Left lung (tissue), 10 donors: ENCODE results near the gene PREX1. TPM values are rescaled to one million over a fixed set of nuclear protein-coding genes. Genes with fewer than 3 reads are reported as not detected.

Source experiments
- ATAC-seq: fragments of 200-7000 bp; cut with Tn5 transposase; one replicate; pipeline ENCODE4 v1.9.1; 2020; ENCODE audit warnings: moderate library complexity
- DNase-seq, 4 donors: peaks; one replicate each; pipeline ENCODE4 v3.0.0-alpha.2; 2013 to 2020
- H3K27ac ChIP-seq, 2 donors: fragments of 200-600 bp; sonication (generic) in 1 of 2; one replicate each; pipeline versions ENCODE4 v1.5.0 to v1.8.0; 2020 to 2021
- H3K27me3 ChIP-seq, 2 donors: fragments of 200-600 bp; sonication (generic) in 1 of 2; one replicate each; pipeline versions ENCODE4 v1.5.0 to v1.8.0; 2020 to 2021
- H3K36me3 ChIP-seq, 2 donors: fragments of 200-600 bp; sonication (generic) in 1 of 2; one replicate each; pipeline versions ENCODE4 v1.5.0 to v1.8.0; 2020 to 2021
- H3K4me1 ChIP-seq, 2 donors: fragments of 200-600 bp; one replicate each; pipeline ENCODE4 v1.8.0; 2021
- H3K4me3 ChIP-seq, 2 donors: fragments of 200-600 bp; sonication (generic) in 1 of 2; one replicate each; pipeline versions ENCODE4 v1.5.0 to v1.8.0; 2020 to 2021; ENCODE audit warnings: mild to moderate bottlenecking in 1 of 2
- H3K9me3 ChIP-seq, 2 donors: fragments of 200-600 bp; sonication (generic) in 1 of 2; one replicate each; pipeline versions ENCODE4 v1.5.0 to v1.8.0; 2020 to 2021
- CTCF ChIP-seq, 2 donors: fragments of 200-600 bp; sonication (generic) in 1 of 2; IDR thresholded peaks; one replicate each; pipeline versions ENCODE4 v1.5.0 to v1.8.0; 2021; ENCODE audit warnings: antibody characterized with exemption in 2 of 2
- intact Hi-C, 2 donors: fragments of 100-400 bp; cut with DNase I; formaldehyde crosslinking; loops; one replicate each; pipeline versions ENCODE4 v1.11.2 to v1.14.2; 2022
- polyA plus RNA-seq, 6 donors: library from polyadenylated mRNA; unstranded; fragments of 120-200 nt; gene quantifications; one replicate each; pipeline ENCODE4 v1.2.1, GENCODE V29; 2013; ENCODE audit not compliant: insufficient read length in 6 of 6
- total RNA-seq, 2 donors: library from RNA; stranded (reverse); fragmentation: NEBNext Ultra II Directional; extraction: Animal tissue kit (Norgen Biotek cat#: 25700); gene quantifications; one replicate each; pipeline ENCODE4 v1.2.1, GENCODE V29; 2021
- donor health status: DM: no; HTN: yes; CAD: no.
- donor health status: DM: no; HTN: no; CAD: no.

The PREX1 gene
- total and polyA plus RNA-seq, 8 donors = 20.3 to 111 (median 26.1) TPM

DNA sequence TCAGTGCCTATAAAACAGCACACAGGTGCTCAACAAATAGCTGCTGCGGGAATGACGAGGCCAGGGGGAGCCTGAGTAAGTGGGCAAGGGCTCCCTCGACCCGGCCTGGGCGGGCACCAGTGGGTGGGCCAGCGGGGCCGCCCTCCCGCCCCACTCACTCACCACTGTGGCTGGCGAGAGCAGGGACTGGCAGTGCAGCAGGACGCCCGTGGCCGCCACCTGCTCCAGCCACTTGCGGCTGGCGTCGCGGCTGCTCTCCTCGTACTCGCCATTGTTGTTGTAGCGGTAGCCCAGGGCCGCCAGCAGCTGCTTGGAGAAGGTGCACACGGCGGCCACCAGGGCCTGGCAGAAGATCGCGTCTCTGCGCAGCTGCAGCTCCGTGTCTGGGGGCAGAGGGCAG is 191.5 kb downstream of the PREX1 start:
- ATAC-seq = no peak
- intact Hi-C loops = no loop called here
- DNase-seq = peak in 1 of 4 donors; percentile 82
- no peak for TF ChIP-seq CTCF (IDR thresholded peaks at IDR 0.05)
- H3K36me3 ChIP-seq = peaks cover 0 to 100% of the 10 kb centered on the region in 2 donors
- H3K27ac ChIP-seq = no peak overlapping the region
- H3K27me3 ChIP-seq = no peaks in the 10 kb centered on the region
- no peaks in the 10 kb centered on the region for H3K9me3 ChIP-seq
- no peak overlapping the region for H3K4me3 ChIP-seq
- H3K4me1 ChIP-seq = no peaks in the 10 kb centered on the region

GRCh38 chr20:48635791-48636267 is 192.0 kb downstream of the PREX1 start:
- H3K4me1 ChIP-seq = no peaks in the 10 kb centered on the region
- DNase-seq = peak in 2 of 4 donors; percentile 40 to 88
- H3K27ac ChIP-seq = no peak overlapping the region
- no peaks in the 10 kb centered on the region for H3K27me3 ChIP-seq
- intact Hi-C loops = no loop called here
- peak; percentile 78 for ATAC-seq
- peak; percentile 79 to 83 for TF ChIP-seq CTCF (IDR thresholded peaks at IDR 0.05)
- no peak overlapping the region for H3K4me3 ChIP-seq
- H3K36me3 ChIP-seq = peaks cover 0 to 100% of the 10 kb centered on the region in 2 donors
- H3K9me3 ChIP-seq = no peaks in the 10 kb centered on the region

- H3K9me3 ChIP-seq = no peaks in the 10 kb centered on the region
- intact Hi-C loops = no loop called here
- no peak for ATAC-seq
Observed at GRCh38 chr20:48635361-48635760, 192.4 kb downstream of the PREX1 start.

GRCh38 chr20:48634641-48635040 is 193.2 kb downstream of the PREX1 start:
- H3K4me1 ChIP-seq = no peaks in the 10 kb centered on the region
- intact Hi-C loops = no loop called here
- ATAC-seq (no peak), DNase-seq (peak in 1 of 4 donors; percentile 51)
- no peak overlapping the region for H3K4me3 ChIP-seq
- no peaks in the 10 kb centered on the region for H3K9me3 ChIP-seq
- peaks cover 0 to 100% of the 10 kb centered on the region in 2 donors for H3K36me3 ChIP-seq
- H3K27ac ChIP-seq = no peak overlapping the region
- no peak for TF ChIP-seq CTCF (IDR thresholded peaks at IDR 0.05)
- no peaks in the 10 kb centered on the region for H3K27me3 ChIP-seq

More at GRCh38 chr20:48635361-48635760, 192.4 kb downstream of the PREX1 start:
- H3K27ac ChIP-seq = no peak overlapping the region
- TF ChIP-seq CTCF (IDR thresholded peaks at IDR 0.05) = no peak
- H3K36me3 ChIP-seq = peaks cover 0 to 100% of the 10 kb centered on the region in 2 donors
- DNase-seq = peak in 1 of 4 donors; percentile 20
- H3K27me3 ChIP-seq = no peaks in the 10 kb centered on the region
- no peak overlapping the region for H3K4me3 ChIP-seq
- H3K4me1 ChIP-seq = no peaks in the 10 kb centered on the region

GRCh38 chr20:48633620-48634257 is 194.1 kb downstream of the PREX1 start:
- intact Hi-C loops = no loop called here

More at GRCh38 chr20:48633620-48634257, 194.1 kb downstream of the PREX1 start:
- Histone ChIP-seq H3K27ac (no peak overlapping the region), H3K4me3 (no peak overlapping the region), H3K36me3 (peaks cover 0 to 100% of the 10 kb centered on the region in 2 donors), H3K4me1 (no peaks in the 10 kb centered on the region), H3K9me3 (no peaks in the 10 kb centered on the region), H3K27me3 (no peaks in the 10 kb centered on the region)
- no peak for ATAC-seq
- DNase-seq = peak in 1 of 4 donors; percentile 21
- no peak for TF ChIP-seq CTCF (IDR thresholded peaks at IDR 0.05)
